Lung (tissue), 12 donors: ENCODE measurements around the gene SYNGAP1. TPM values are rescaled to one million over a fixed set of nuclear protein-coding genes. Genes with fewer than 3 reads are reported as not detected.
"Not testable (repeated sequence)": the region's sequence is repeated elsewhere in the genome, so short reads cannot be mapped to it uniquely, and the experiment has no call there.

Experiments
- ATAC-seq: fragments of 200-7000 bp; cut with Tn5 transposase; one replicate; pipeline ENCODE4 v1.9.1; 2020; ENCODE audit warnings: moderate number of reproducible peaks; ENCODE audit not compliant: insufficient read depth, low FRiP score
- DNase-seq, 3 donors: peaks; one replicate each; pipeline ENCODE4 v3.0.0-alpha.2; 2013 to 2017
- H3K27ac ChIP-seq, 2 donors: one replicate each; pipeline ENCODE4 v1.5.1; 2013; ENCODE audit warnings: mild to moderate bottlenecking in 2 of 2, moderate library complexity in 2 of 2, control low read depth in 1 of 2, inconsistent platforms in 1 of 2, low read depth in 1 of 2, low read length in 1 of 2
- H3K27me3 ChIP-seq, 3 donors: one replicate each; pipeline ENCODE4 v1.5.1; 2013; ENCODE audit warnings: low read length in 2 of 3; ENCODE audit not compliant: control insufficient read depth in 3 of 3, insufficient read depth in 3 of 3
- H3K36me3 ChIP-seq, 4 donors: one replicate each; pipeline ENCODE4 v1.5.1; 2013; ENCODE audit warnings: low read length in 4 of 4, mild to moderate bottlenecking in 1 of 4, moderate library complexity in 1 of 4; ENCODE audit not compliant: control insufficient read depth in 4 of 4, insufficient read depth in 4 of 4
- H3K4me1 ChIP-seq, 5 donors: one replicate each; pipeline ENCODE4 v1.5.1; 2013; ENCODE audit warnings: low read length in 5 of 5, mild to moderate bottlenecking in 2 of 5, moderate library complexity in 1 of 5; ENCODE audit not compliant: control insufficient read depth in 5 of 5, insufficient read depth in 5 of 5
- H3K4me3 ChIP-seq: one replicate; pipeline ENCODE4 v1.5.1; 2013; ENCODE audit warnings: mild to moderate bottlenecking, control low read depth, moderate library complexity
- H3K9ac ChIP-seq, 2 donors: one replicate each; pipeline ENCODE4 v1.5.1; 2013; ENCODE audit warnings: low read length in 2 of 2, control low read depth in 1 of 2; ENCODE audit not compliant: insufficient read depth in 1 of 2
- H3K9me3 ChIP-seq, 4 donors: one replicate each; pipeline ENCODE4 v1.5.1; 2013; ENCODE audit warnings: low read length in 3 of 4, mild to moderate bottlenecking in 1 of 4, moderate library complexity in 1 of 4; ENCODE audit not compliant: control insufficient read depth in 4 of 4, insufficient read depth in 3 of 4
- CTCF ChIP-seq: IDR thresholded peaks from 2 replicates; pipeline ENCODE4 v1.5.1; 2012; ENCODE audit warnings: mild to moderate bottlenecking; ENCODE audit errors: control extremely low read depth, extremely low read depth
- WGBS, 2 donors: extraction: QIAGEN DNeasy Blood & Tissue Kit; methylation state at CpG; one replicate each; pipeline ENCODE4 v1.1.7; 2013; 5-methylcytosine and 5-hydroxymethylcytosine counted together
- polyA plus RNA-seq, 2 donors: library from polyadenylated mRNA; stranded (reverse); fragments of 200-250 nt; gene quantifications; one replicate each; pipeline ENCODE4 v1.2.1, GENCODE V29; 2013
- total RNA-seq, 2 donors: library from RNA; depleted of rRNA in 1 of 2; stranded (reverse); fragments of >200 nt in 1 of 2; gene quantifications; one replicate each; pipeline ENCODE4 v1.2.1, GENCODE V29; 2014 to 2021
- donor health status: control.
- donor health status: control.
- donor health status: Bipolar disorder and iron deficiency.
- donor health status: healthy.
- donor health status: DM: yes; HTN: yes; CAD: no.

Gene SYNGAP1
- total and polyA plus RNA-seq, 4 donors, result 9.2 to 32.0 (median 12.0) TPM

- 0% methylated on average over 18 to 31 of the region's 31 CpGs for WGBS, 2 donors
- Histone ChIP-seq H3K36me3 (no peaks in the 10 kb centered on the region), H3K27me3 (no peaks in the 10 kb centered on the region), H3K4me3 (peak overlapping the region; percentile 50), H3K27ac (peak overlapping the region in 1 of 2 donors; percentile 90), H3K9me3 (no peaks in the 10 kb centered on the region), H3K9ac (peak overlapping the region; percentile 70 to 88), H3K4me1 (peaks cover 0 to 21% (median 5%) of the 10 kb centered on the region in 5 donors)
- DNase-seq, result peak in 2 of 3 donors; percentile 29 to 42
- no peak for TF ChIP-seq CTCF
- no peak for ATAC-seq
These were observed 27.8 kb upstream of the SYNGAP1 start for GRCh38 chr6:33391922-33392594.

GRCh38 chr6:33392595-33392948 is 27.3 kb upstream of the SYNGAP1 start:
- ATAC-seq (no peak), DNase-seq (no peak)
- Histone ChIP-seq H3K4me3 (no peak overlapping the region), H3K4me1 (peaks cover 0 to 21% (median 5%) of the 10 kb centered on the region in 5 donors), H3K9ac (peak overlapping the region; percentile 70 to 88), H3K27me3 (no peaks in the 10 kb centered on the region), H3K27ac (no peak overlapping the region), H3K9me3 (no peaks in the 10 kb centered on the region), H3K36me3 (no peaks in the 10 kb centered on the region)
- 38 to 53% methylated on average over 5 of the region's 5 CpGs for WGBS, 2 donors
- TF ChIP-seq CTCF, result no peak

- Histone ChIP-seq H3K9ac (peak overlapping the region in 1 of 2 donors; percentile 88), H3K9me3 (no peaks in the 10 kb centered on the region), H3K4me3 (no peak overlapping the region), H3K27me3 (no peaks in the 10 kb centered on the region), H3K4me1 (peaks cover 0 to 21% (median 5%) of the 10 kb centered on the region in 5 donors), H3K27ac (no peak overlapping the region), H3K36me3 (no peaks in the 10 kb centered on the region)
- DNase-seq (no peak), ATAC-seq (no peak)
- TF ChIP-seq CTCF, result no peak
- 62% methylated on average over 3 of the region's 3 CpGs for WGBS, 2 donors
These were observed 26.9 kb upstream of the SYNGAP1 start for GRCh38 chr6:33392979-33393378.

- H3K9me3 ChIP-seq, result no peaks in the 10 kb centered on the region
- WGBS, 2 donors, result 85 to 89% methylated on average over 1 of the region's 1 CpG
- H3K9ac ChIP-seq, result no peak overlapping the region
- no peak overlapping the region for H3K27ac ChIP-seq
- ATAC-seq (no peak), DNase-seq (no peak)
- no peak for TF ChIP-seq CTCF
- H3K27me3 ChIP-seq, result no peaks in the 10 kb centered on the region
- no peak overlapping the region for H3K4me3 ChIP-seq
- peaks cover 0 to 11% (median 2%) of the 10 kb centered on the region in 5 donors for H3K4me1 ChIP-seq
- no peaks in the 10 kb centered on the region for H3K36me3 ChIP-seq
These were observed 22.3 kb upstream of the SYNGAP1 start for GRCh38 chr6:33397541-33397940.

GRCh38 chr6:33398601-33399000 is 21.3 kb upstream of the SYNGAP1 start:
- H3K9me3 ChIP-seq, H3K4me1 ChIP-seq, H3K36me3 ChIP-seq, H3K27ac ChIP-seq, H3K4me3 ChIP-seq, ATAC-seq, H3K9ac ChIP-seq, H3K27me3 ChIP-seq, DNase-seq: not testable (repeated sequence)
- 97% methylated on average over 3 of the region's 3 CpGs for WGBS, 2 donors
